ENCODE data around the gene SCAMP2. TPM values are rescaled to one million over a fixed set of nuclear protein-coding genes. Genes with fewer than 3 reads are reported as not detected.
"Not testable (repeated sequence)": the region's sequence is repeated elsewhere in the genome, so short reads cannot be mapped to it uniquely, and the experiment has no call there.

SCAMP2 gene
- total and polyA plus RNA-seq, 2 donors (not counting 1 experiment from before 2014, with no cell fraction given), result 85.1 to 105 TPM

- Histone ChIP-seq H3K4me2 (replicated peaks; ENCODE audit: low read depth, low read length, poor library complexity, severe bottlenecking) (no peak overlapping the region), H2AFZ (ENCODE audit: insufficient read depth, low read depth, low read length, poor library complexity, severe bottlenecking) (no peak overlapping the region), H3K27me3 (replicated peaks in 1 of 4; ENCODE audit: control extremely low read depth in 1 of 4, control insufficient read depth in 3 of 4, insufficient read depth in 4 of 4, low read length in 3 of 4) (no peaks in the 10 kb centered on the region), H3K36me3 (replicated peaks in 1 of 2; ENCODE audit: control extremely low read depth in 1 of 2, control insufficient read depth in 1 of 2, extremely low read depth in 1 of 2, insufficient read depth in 2 of 2, low read length in 1 of 2) (peaks cover 0 to 31% of the 10 kb centered on the region in 2 experiments), H3K4me3 (ENCODE audit: control extremely low read depth in 1 of 5, extremely low read depth in 1 of 5, insufficient read depth in 1 of 5, low read depth in 2 of 5, low read length in 4 of 5) (no peak overlapping the region), H3K9me3 (ENCODE audit: control extremely low read depth in 1 of 3, control insufficient read depth in 2 of 3, insufficient read depth in 1 of 3, low read length in 2 of 3) (no peaks in the 10 kb centered on the region), H4K20me1 (ENCODE audit: control insufficient read depth, insufficient read depth, low read length, poor library complexity, severe bottlenecking) (peaks cover 3% of the 10 kb centered on the region), H3K9ac (ENCODE audit: low read length) (no peak overlapping the region), H3K27ac (ENCODE audit: low read length in 2 of 2) (no peak overlapping the region), H3K79me2 (ENCODE audit: control insufficient read depth, insufficient read depth, low read length) (no peaks in the 10 kb centered on the region), H3K4me1 (ENCODE audit: control insufficient read depth in 2 of 2, insufficient read depth in 2 of 2, low read length in 2 of 2) (peaks cover 14 to 24% of the 10 kb centered on the region in 2 donors)
- Mint-ChIP-seq H3K27ac (no peak overlapping the region), H3K4me3 (no peak overlapping the region), H3K9me3 (ENCODE audit: insufficient read depth) (no peaks in the 10 kb centered on the region), H3K4me1 (peaks cover 22% of the 10 kb centered on the region), H3K27me3 (no peaks in the 10 kb centered on the region)
- ATAC-seq (ENCODE audit: low read depth), result no peak
- no peak for DNase-seq
- TF ChIP-seq CTCF (IDR thresholded peaks at IDR 0.05) (no peak), EZH2 (IDR thresholded peaks at IDR 0.05; ENCODE audit: borderline replicate concordance, insufficient read depth, low read depth, low read length, poor library complexity, severe bottlenecking) (no peak)
- POLR2A ChIA-PET, result no interaction called here
- intact Hi-C loops (cut with micrococcal nuclease), result no loop called here
- CTCF ChIA-PET, result interaction anchor here (1.2 kb wide), 1 partner anchor 260 kb away, joined by 4 read pairs; no protein-coding TSS in a partner anchor
- 95% methylated on average over 2 of the region's 3 CpGs for WGBS (ENCODE audit: insufficient coverage)
Measured at GRCh38 chr15:74896316-74896715, 23.2 kb upstream of the SCAMP2 start.

GRCh38 chr15:74895830-74896229 is 22.7 kb upstream of the SCAMP2 start:
- H3K27ac ChIP-seq (ENCODE audit: low read length in 2 of 2), result no peak overlapping the region
- no peak for ATAC-seq (ENCODE audit: low read depth)
- no peaks in the 10 kb centered on the region for H3K9me3 ChIP-seq (ENCODE audit: control extremely low read depth in 1 of 3, control insufficient read depth in 2 of 3, insufficient read depth in 1 of 3, low read length in 2 of 3)
- H3K4me1 ChIP-seq (ENCODE audit: control insufficient read depth in 2 of 2, insufficient read depth in 2 of 2, low read length in 2 of 2), result peaks cover 13 to 20% of the 10 kb centered on the region in 2 donors
- no peak overlapping the region for H2AFZ ChIP-seq (ENCODE audit: insufficient read depth, low read depth, low read length, poor library complexity, severe bottlenecking)
- peaks cover 24% of the 10 kb centered on the region for H3K4me1 Mint-ChIP-seq
- ChIA-PET POLR2A (interaction anchor here (1.8 kb wide), 1 partner anchor 10 kb away, joined by 5 read pairs; no protein-coding TSS in a partner anchor), CTCF (interaction anchor here (0.7 to 1.4 kb wide), 2 partner anchors 10 to 751 kb away, joined by 4 to 5 read pairs; partner anchors contain the start of gene FAM219B)
- no peaks in the 10 kb centered on the region for H3K27me3 ChIP-seq (replicated peaks in 1 of 4; ENCODE audit: control extremely low read depth in 1 of 4, control insufficient read depth in 3 of 4, insufficient read depth in 4 of 4, low read length in 3 of 4)
- no peak overlapping the region for H3K9ac ChIP-seq (ENCODE audit: low read length)
- H3K4me2 ChIP-seq (replicated peaks; ENCODE audit: low read depth, low read length, poor library complexity, severe bottlenecking), result no peak overlapping the region
- H3K9me3 Mint-ChIP-seq (ENCODE audit: insufficient read depth), result no peaks in the 10 kb centered on the region
- H3K4me3 ChIP-seq (ENCODE audit: control extremely low read depth in 1 of 5, extremely low read depth in 1 of 5, insufficient read depth in 1 of 5, low read depth in 2 of 5, low read length in 4 of 5), result no peak overlapping the region
- H3K36me3 ChIP-seq (replicated peaks in 1 of 2; ENCODE audit: control extremely low read depth in 1 of 2, control insufficient read depth in 1 of 2, extremely low read depth in 1 of 2, insufficient read depth in 2 of 2, low read length in 1 of 2), result peaks cover 0 to 26% of the 10 kb centered on the region in 2 experiments
- no peak overlapping the region for H3K4me3 Mint-ChIP-seq
- no peaks in the 10 kb centered on the region for H3K27me3 Mint-ChIP-seq
- H3K79me2 ChIP-seq (ENCODE audit: control insufficient read depth, insufficient read depth, low read length), result no peaks in the 10 kb centered on the region
- H4K20me1 ChIP-seq (ENCODE audit: control insufficient read depth, insufficient read depth, low read length, poor library complexity, severe bottlenecking), result no peaks in the 10 kb centered on the region
- TF ChIP-seq CTCF (IDR thresholded peaks at IDR 0.05), result no peak
- TF ChIP-seq EZH2 (IDR thresholded peaks at IDR 0.05; ENCODE audit: borderline replicate concordance, insufficient read depth, low read depth, low read length, poor library complexity, severe bottlenecking), result no peak
- intact Hi-C loops (cut with micrococcal nuclease), result no loop called here
- DNase-seq, result no peak
- H3K27ac Mint-ChIP-seq, result no peak overlapping the region
- 96% methylated on average over 5 of the region's 6 CpGs for WGBS (ENCODE audit: insufficient coverage)

- H3K4me2 ChIP-seq (replicated peaks; ENCODE audit: low read depth, low read length, poor library complexity, severe bottlenecking); H3K27me3 ChIP-seq (replicated peaks in 1 of 4; ENCODE audit: control extremely low read depth in 1 of 4, control insufficient read depth in 3 of 4, insufficient read depth in 4 of 4, low read length in 3 of 4); H3K9me3 ChIP-seq (ENCODE audit: control extremely low read depth in 1 of 3, control insufficient read depth in 2 of 3, insufficient read depth in 1 of 3, low read length in 2 of 3); ATAC-seq (ENCODE audit: low read depth); H4K20me1 ChIP-seq (ENCODE audit: control insufficient read depth, insufficient read depth, low read length, poor library complexity, severe bottlenecking); DNase-seq; H2AFZ ChIP-seq (ENCODE audit: insufficient read depth, low read depth, low read length, poor library complexity, severe bottlenecking); H3K9me3 Mint-ChIP-seq (ENCODE audit: insufficient read depth); H3K4me3 Mint-ChIP-seq; H3K9ac ChIP-seq (ENCODE audit: low read length); H3K27ac ChIP-seq (ENCODE audit: low read length in 2 of 2); H3K4me3 ChIP-seq (ENCODE audit: control extremely low read depth in 1 of 5, extremely low read depth in 1 of 5, insufficient read depth in 1 of 5, low read depth in 2 of 5, low read length in 4 of 5); H3K27ac Mint-ChIP-seq; H3K27me3 Mint-ChIP-seq: not testable (repeated sequence)
- 100% methylated on average over 3 of the region's 7 CpGs for WGBS (ENCODE audit: insufficient coverage)
- POLR2A ChIA-PET, result interaction anchor here (1.8 kb wide), 1 partner anchor 11 kb away, joined by 5 read pairs; no protein-coding TSS in a partner anchor
- peaks cover 13% of the 10 kb centered on the region for H3K79me2 ChIP-seq (ENCODE audit: control insufficient read depth, insufficient read depth, low read length)
- intact Hi-C loops (cut with micrococcal nuclease), result loop anchor here (5.0 kb wide), 1 partner anchor 43 kb away; the partner anchor contains the start of gene COX5A
- H3K4me1 ChIP-seq (ENCODE audit: control insufficient read depth in 2 of 2, insufficient read depth in 2 of 2, low read length in 2 of 2), result peaks cover 22 to 32% of the 10 kb centered on the region in 2 donors
- CTCF ChIA-PET, result interaction anchor here (0.7 to 1.4 kb wide), 5 partner anchors 11 to 690 kb away, joined by 3 to 5 read pairs (median 5); partner anchors contain the start of gene FAM219B
- peaks cover 0 to 15% of the 10 kb centered on the region in 2 experiments for H3K36me3 ChIP-seq (replicated peaks in 1 of 2; ENCODE audit: control extremely low read depth in 1 of 2, control insufficient read depth in 1 of 2, extremely low read depth in 1 of 2, insufficient read depth in 2 of 2, low read length in 1 of 2)
- H3K4me1 Mint-ChIP-seq, result peaks cover 35% of the 10 kb centered on the region
Measured at GRCh38 chr15:74894383-74894782, 21.2 kb upstream of the SCAMP2 start.

All from B cell (primary cell).